ENCODE results near the gene IL4R. TPM values are rescaled to one million over a fixed set of nuclear protein-coding genes. Genes with fewer than 3 reads are reported as not detected.
A peak's percentile ranks its signal among the peaks of the same experiment; 100 is the strongest.
"Not testable (repeated sequence)": the region's sequence is repeated elsewhere in the genome, so short reads cannot be mapped to it uniquely, and the experiment has no call there.

The IL4R gene
- total RNA-seq, 1 experiment from 2014 or later: 25.6 TPM

DNA sequence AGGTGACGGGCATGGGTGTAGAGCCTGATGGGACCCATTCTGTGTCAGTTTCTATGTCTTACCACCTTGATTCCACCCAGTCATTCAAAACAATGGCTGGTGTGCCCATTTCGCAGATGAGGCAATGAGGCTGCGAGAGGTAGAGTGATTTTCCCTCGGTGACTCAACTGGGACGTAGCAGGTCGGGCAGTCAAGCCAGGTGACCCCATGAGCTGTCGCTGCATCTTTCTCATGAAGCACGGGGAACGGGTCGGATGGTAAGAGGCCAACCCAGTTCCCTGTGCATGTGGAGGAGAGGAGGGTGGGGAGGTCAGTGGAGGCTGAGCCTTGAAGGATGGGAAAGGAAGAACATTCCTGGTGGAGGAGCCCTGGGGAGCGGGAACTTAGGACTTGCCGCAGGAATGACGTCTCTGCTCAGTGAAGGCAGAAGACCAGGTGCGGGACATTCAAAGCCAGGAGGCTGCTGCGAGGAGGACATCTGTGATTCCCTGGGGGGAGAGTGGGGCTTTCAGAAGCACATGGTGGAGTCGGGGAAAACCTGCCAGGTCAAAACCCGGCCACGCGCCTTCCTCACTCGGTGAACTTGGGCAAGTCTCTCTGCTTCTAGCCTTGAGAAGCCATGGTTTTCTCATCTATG is 89.3 kb downstream of the IL4R start:
- DNase-seq (ENCODE audit: low spot score): peak; percentile 35

DNA sequence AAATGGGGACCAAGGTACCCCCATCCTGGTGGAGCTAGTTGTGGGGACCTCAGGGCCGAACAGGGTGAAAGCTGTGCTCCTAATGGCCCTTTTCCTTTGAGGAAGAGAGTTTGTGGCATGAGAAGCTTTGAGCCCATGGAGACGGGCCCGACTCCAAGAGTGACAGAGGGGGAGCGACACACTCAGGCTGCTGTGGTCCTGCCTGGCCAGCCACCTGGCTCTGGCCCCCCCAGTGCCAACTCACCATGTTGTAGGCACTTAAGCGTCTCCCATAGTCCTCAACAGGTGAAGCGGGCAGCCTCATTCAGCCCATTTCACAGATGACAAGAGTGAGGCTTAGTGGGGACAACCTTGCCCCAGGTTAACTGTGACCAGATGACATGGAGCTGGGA is 89.8 kb downstream of the IL4R start:
- no peak for DNase-seq (ENCODE audit: low spot score)

DNA sequence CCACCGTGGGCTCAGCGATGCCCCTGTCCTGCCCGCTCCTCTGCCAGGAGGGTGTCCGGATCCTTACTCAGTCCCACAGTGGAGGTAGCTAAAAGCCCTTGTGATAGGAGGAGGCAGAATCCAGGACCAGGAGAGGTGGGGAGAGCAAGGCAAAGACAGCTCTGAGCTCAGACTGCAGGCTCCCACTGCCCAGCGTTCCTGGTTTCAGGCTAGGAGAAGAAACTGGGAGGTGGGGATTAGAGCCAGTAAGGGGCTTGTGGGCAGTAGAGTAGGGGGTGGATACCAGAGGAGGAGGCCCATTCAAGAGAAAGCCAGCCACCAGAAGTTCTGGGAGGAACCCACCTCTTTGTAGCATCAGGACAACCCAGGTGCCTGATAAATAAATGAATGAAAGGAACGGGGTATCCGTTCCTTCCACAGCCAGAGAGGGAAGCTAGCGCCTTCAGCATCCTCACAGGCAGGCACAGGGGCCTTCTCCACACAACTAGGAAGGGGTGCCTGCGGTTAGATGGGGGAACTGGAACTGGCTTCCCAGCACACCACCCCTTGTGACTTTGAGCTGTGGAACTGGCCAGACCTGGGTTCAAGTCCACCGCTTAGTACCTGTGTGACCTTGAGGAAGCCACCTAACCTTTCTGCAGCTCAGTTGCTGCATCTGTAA is 90.5 kb downstream of the IL4R start:
- DNase-seq (ENCODE audit: low spot score): no peak

DNA sequence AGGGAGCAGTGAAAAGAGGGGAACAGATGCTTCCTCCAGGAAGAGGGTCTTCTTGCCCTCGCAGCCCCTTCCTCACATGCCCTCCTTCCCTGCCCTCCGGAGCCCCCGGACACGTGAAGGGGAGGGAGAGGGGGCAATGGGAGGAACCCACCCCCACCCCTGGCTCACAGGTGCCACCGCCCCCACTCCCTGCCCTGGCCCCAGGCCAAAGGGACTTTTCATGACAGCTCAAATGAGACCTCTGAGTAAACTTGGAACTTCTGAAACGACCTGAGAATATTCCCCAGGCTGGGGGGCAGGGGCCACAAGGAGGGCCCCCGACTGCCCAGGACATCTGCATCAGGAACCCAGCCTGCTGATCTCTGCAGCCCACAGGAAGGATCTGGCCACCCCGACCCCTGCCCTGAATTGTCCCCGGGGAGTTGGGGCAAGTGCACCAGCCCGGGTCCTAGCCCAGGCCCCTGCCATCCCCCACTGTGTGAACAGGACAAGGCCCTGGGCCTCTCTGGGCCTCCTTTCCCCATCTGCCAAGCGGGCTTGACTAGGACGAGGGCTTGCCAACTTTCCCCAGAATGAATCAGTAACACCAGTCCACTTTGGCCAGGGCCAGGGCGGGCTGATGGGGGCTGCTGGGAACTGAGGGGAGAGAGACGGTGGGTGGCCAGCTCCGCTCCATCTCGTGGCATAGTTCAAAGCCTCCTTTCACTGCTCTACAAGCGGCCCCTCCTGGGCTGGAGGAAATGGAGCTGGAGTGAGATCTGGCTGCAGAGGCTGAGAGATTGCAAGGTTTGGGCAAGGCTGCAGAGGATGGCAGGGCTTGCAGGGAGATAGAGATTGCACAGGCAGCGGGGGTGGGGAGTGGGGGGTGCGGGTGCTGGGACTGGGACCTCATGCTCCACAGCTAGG is 92.0 kb downstream of the IL4R start:
- DNase-seq (ENCODE audit: low spot score): no peak

DNA sequence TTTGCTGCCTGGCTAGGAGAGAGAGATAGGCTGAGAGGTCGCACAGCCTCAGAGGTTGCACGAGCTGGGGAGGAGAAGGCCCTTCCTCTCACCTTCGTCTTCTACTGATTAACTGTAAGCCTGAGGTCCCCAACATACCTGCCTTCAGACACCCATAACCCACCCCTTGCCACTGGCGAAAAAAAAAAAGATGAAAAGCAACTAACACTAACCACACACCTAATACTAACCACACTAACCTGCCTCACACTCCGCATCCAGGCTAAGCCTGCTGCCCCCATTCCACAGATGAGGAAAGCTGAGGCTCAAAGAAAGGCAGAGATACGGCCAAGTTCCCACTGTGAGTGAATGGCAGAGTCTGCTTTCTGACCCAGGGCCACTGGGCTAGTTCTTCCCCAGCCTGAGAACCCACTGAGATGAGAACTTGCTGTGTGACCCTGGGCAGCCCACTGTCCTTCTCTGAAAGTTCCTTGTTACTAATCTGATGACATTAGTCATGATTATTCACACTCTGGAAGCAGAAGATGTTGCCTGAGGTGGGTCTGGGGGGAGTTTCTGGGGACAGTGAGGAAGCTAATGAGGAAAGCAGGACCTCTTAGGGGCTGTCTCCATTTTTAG is 92.8 kb downstream of the IL4R start:
- DNase-seq (ENCODE audit: low spot score): no peak

DNA sequence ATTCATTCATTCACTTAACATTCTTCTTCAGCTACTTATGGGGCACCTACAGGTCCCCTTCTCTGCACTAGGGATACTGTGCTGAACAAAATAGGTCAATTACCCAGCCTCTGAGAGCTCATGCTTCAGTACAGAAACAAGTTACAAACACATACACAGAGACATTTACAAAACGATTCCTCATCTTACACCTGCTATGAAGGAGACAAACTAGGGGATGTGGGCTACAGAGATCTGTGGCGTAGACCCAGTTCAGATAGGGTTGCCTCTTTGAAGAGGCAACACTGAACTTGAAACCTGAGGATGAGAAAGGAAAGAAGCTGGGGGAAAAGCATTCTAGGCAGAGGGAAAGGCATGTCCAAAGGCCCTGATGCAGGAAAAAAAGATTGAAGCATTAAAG is 93.4 kb downstream of the IL4R start:
- DNase-seq (ENCODE audit: low spot score): no peak

DNA sequence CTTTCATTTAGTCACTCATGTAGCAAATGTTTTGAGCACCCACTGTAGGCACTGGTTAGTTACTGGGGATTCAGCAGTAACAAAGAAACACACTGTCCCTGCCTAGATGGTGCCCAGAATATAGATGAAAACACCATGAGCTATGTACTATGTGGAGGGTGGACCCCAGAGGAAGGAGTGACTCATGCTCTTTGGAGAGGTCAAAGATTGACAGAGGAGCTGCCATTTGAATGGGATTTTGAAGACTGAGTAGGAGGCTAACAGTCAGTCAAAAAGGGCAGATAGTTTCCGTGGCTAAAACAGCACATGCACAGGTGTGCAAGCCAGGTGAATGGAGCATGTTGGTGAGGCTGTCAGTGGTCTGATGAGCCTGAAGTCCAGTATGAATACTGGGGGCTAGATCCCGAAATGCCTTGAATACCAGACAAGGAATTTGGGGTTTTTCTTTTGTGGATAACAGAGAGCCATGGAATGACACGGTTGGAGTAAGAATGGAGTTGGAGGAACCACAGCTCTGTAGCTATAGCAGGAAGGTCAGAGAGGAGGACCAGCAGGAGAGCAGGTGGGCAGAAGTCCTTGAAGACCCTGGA is 94.3 kb downstream of the IL4R start:
- DNase-seq (ENCODE audit: low spot score): peak; percentile 51

DNA sequence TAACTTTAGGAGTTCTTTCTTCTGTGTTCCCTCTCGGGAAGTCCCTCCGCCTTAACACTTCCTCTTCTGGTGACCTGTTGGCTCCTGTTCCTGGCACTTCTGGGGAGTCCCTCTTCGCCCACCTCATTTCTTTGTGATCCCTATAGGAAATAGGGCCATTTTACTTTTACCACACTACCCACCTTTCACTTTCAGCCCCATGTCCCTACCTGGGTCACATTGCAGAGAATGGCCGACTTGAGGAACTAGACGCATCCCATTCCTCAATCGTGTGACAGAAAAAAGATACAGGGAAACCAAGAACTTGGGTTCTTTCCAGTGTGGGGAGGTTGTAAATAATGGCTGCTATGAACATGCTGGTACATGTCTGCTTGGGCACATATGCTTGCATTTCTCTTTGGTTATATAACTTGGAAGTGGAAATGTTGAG is 94.8 kb downstream of the IL4R start:
- DNase-seq (ENCODE audit: low spot score): no peak

DNA sequence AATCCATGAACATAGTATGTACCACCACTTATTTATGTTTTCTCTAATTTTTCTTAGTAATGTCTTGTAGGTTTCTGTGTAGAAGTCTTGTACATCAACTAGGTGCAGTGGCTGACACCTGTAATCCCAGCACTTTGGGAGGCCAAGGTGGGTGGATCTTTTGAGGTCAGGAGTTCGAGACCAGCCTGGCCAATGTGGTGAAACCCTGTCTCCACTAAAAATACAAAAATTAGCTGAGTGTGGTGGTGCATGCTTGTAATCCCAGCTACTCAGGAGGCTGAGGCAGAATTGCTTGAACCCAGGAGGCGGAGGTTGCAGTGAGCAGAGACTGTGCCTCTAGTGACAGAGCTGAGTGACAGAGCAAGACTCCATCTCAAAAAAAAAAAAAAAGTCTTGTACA is 96.2 kb downstream of the IL4R start:
- not testable (repeated sequence) for DNase-seq (ENCODE audit: low spot score)

DNA sequence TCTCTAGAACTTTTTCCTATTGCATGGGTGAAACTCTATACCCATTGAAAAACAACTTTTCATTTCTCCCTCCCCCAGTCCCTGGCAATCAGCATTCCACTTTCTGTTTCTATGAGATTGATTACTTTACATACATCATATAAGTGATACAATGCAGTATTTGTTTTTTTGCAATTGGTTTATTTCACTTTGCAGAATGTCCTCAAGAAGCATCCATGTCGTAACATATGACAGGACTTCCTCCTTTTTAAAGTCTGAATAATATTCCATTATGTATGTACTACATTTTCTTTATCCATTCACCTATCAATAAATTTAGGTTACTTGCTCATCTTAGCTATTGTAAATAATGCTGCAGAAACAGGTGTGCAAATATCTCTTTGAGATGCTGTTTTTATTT is 97.0 kb downstream of the IL4R start:
- DNase-seq (ENCODE audit: low spot score): no peak

DNA sequence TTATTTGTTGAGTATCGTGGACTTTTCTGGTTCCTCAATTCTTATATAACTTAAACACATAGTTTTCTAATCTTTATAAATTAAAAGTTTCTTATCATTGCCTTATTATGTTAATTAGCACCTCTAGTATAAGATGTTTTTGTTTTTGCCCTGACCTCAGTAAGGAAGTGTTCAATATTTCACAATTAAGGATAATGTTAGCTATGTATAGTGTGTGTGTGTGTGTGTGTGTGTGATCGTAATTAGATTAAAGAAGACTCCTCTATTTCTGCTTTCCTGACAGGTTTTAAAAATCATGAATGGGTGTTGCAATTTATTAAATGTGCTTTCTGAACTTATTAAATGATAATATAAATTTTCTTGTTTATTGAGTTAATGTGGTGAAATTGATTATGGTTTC is 100.2 kb downstream of the IL4R start:
- no peak for DNase-seq (ENCODE audit: low spot score)

Other genes with a start within 250 kb of the IL4R start
- gene C16orf82, start 247.0 kb upstream of the IL4R start, total RNA-seq (2014; rRNA removed; shearing (Covaris generic)): not detected in 2 replicates
- gene KDM8, start 110.4 kb upstream of the IL4R start, total RNA-seq (2014; rRNA removed; shearing (Covaris generic)): 2.7 and 6.0 TPM in 2 replicates
- gene NSMCE1, start 45.2 kb upstream of the IL4R start, total RNA-seq (2014; rRNA removed; shearing (Covaris generic)): 96.6 and 104 TPM in 2 replicates
- gene IL21R, start 88.2 kb downstream of the IL4R start, total RNA-seq (2014; rRNA removed; shearing (Covaris generic)): 1.3 and 6.6 TPM in 2 replicates
- 75.2 and 82.5 TPM in 2 replicates for gene GTF3C1, start 235.9 kb downstream of the IL4R start, total RNA-seq (2014; rRNA removed; shearing (Covaris generic))
- 8.2 and 24.7 TPM in 2 replicates for gene KATNIP, start 236.2 kb downstream of the IL4R start, total RNA-seq (2014; rRNA removed; shearing (Covaris generic))

All from A172 (cell line).